DMS79 (cell line): ENCODE data around the gene RPS18.
A peak's percentile ranks its signal among the peaks of the same experiment; 100 is the strongest.

ENCODE experiments used
- DNase-seq: peaks from one replicate; lab custom pipeline; 2025; lab: John Stamatoyannopoulos, UW

Gene RPS18

DNA sequence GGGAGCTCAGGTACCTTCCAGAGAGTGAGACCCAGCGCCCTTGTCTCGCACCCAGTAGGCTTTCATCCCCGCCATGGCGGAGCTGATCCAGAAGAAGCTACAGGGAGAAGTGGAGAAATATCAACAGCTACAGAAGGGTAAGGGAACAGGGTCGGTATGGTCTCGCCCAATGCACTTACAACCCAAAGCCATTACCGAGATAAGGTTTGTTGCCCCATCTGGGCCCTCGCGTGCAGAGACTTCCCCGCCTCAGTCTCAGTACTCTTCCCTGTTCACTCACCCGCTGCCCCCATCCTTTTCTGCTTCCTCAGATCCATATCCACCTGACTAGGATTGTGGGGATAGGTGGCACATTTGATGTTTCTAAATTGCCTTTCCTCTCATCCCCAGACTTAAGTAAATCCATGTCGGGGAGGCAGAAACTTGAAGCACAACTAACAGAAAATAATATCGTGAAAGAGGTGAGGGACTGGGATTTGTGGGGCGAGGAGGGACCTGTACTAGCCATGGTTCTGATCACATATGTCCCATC, 18.0 kb downstream of the RPS18 start:
- no peak for DNase-seq

DNA sequence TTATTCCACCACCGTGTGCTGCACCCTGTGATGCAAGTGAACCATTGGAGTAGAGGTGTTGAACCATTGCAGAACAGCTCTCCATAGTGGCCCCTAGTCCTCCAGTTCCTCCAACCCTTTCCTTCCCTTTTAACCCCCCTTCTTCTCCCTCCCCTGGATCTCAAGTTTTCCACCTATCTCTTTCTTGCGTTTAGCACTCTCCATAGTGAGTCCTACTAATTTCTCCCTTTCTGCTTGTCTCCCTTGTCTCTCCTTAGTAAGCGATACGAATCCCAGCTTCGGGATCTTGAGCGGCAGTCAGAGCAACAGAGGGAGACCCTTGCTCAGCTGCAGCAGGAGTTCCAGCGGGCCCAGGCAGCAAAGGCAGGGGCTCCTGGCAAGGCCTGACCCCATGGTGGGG, 18.6 kb downstream of the RPS18 start:
- DNase-seq = no peak

DNA sequence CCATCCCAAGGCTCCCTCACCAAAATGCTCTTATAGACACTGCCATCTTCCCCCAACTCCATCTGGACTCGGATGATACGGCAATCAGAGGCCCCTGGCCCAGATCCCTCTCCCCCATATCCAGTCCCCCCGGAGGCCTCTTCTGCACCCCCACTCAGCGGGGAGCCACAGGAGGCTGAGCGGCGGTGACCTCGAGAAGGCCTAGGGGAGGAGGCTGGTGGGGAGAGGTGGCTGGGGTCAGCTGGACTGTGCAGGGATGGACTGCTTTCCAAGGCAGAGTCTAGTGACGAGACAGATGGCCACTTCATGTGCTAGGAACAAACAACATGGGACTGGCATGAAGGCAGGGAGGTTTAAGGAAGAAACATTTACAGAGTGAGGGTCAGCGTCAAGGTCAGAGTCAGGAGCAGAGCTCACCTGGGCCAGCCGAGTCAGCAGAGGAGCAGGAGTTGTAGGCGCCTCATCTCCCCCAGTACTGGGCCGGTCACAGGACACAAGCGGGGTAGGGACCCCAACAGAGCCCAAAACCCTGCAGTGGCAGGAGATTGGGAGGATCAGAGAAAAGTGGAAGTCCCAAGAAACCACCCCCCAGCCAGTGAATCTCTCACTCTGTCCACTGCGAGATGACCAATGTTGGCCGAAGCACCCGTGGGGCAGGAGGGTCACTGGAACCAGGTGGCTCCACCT, 21.3 kb downstream of the RPS18 start:
- DNase-seq = no peak

DNA sequence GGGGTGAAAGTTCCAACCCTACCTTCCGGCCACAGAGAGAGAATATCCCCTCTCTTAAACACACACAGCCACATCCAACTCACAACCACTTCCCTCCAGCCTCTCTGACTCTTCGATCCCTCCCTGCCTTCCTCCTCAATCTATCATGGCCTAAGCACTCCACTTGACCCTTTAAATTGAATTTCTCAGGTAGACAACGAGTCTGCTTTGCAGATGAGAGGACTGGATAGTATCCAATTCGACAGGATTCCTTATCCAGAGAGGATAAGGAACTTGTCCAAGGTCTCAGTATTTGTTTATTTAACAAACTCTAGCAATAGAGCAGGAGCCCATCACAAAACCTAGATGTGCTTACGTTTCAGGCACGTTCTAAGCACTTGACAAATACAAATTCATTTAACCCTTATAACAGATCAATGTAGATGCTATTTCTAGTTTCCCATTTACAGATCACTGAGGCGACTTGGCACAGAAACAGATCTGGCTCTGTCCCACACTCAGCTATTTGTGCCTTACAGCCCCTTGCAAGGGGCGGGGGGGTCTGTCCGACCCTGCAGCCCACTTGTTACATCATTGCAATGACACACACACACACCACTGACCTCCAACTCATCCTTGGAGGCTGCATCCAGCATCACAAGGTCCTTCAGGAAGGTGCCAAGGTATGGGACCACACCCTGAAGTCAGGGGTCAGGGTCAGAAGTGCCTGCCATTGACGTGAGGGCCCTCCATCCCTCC, 22.4 kb downstream of the RPS18 start:
- DNase-seq = no peak

DNA sequence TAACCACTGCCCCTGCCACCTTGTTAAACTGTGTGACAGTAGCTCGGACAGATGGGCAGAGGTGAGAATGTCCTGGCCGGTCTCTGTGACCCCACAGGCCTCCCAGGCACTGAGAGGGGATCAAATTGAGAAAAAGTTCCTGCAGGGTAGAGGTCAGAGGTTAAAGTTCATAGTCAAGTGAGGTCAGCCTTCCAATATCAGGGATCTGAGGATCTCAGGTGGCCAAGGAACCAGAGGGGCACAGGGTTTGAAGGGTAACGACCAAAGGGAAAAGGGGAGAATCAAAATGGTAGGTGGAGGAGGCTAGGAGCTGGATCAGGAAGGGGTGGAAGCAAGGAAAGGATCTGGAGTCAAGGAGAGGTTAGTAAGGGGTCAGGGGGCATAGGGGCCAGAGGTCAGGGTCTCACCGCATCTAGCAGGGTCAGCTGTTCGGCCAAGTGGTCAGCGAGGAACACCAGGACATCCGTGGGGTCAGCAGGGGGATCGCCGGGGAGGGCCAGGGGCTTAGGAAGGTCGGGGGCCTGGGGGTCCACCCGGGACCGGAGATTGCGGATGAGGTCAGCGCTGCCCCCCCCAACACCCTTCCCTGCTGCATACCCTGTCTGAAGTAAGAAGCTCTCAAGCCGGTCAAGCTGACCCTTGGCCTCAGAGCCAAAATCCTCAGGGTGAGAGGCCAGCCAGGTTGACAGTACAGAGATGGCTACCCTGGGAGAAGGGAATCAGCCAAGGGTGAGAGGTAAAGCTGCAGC, 23.9 kb downstream of the RPS18 start:
- no peak for DNase-seq

DNA sequence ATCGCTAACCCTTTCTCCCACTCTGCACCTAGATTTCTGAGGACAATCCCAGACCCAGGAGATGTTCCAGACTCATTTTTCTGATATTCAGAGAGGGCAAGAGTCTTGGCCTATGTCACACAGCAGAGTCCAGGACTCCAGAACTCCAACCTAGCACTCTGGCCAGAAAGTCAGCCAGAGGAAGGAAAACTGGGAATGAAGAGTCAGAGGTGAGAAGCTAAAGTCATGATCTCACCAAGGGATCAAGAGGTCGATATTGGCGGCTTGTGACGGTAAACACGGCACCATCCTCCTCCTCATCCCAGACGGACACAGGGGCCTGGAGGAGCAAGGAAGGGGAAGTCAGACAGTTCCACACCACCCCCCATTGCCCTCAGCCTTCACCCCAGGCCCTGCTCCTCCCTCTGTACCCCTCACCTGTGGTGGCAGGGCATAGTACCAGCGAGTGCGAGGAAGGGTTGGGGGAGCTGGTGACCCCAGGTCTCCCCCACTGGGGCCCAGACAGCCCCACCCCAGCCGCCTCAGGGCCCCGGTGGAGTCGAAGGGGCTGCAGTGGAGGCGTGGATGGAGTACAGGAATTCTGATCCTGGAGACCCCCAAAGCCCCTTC, 25.0 kb downstream of the RPS18 start:
- no peak for DNase-seq

DNA sequence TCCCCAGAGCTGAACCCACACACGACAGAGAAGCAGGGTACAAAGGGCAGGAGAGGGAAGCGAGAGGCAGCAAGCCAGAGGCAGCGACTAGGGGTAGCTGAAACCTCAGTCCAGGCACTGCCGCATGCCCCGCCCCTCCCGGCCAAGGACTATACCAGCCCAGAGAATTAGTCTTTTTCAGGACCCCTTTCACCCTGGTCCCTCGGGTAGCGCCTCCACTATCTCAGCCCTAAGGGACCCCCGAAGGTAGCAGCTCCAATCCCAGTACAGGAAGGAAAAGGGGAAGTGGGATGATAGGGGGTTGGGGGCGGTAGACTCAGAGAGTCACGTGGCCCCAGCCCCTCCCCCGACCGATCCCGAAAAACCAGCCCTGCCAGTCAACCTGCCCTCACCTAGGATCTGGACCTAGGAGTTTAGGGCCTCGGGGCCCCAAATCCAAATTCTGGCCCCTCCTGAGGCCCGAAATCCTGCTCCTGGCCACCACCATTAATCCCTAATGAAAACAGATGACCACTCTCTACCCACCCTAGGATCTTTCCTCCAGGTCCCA, 25.6 kb downstream of the RPS18 start:
- no peak for DNase-seq

DNA sequence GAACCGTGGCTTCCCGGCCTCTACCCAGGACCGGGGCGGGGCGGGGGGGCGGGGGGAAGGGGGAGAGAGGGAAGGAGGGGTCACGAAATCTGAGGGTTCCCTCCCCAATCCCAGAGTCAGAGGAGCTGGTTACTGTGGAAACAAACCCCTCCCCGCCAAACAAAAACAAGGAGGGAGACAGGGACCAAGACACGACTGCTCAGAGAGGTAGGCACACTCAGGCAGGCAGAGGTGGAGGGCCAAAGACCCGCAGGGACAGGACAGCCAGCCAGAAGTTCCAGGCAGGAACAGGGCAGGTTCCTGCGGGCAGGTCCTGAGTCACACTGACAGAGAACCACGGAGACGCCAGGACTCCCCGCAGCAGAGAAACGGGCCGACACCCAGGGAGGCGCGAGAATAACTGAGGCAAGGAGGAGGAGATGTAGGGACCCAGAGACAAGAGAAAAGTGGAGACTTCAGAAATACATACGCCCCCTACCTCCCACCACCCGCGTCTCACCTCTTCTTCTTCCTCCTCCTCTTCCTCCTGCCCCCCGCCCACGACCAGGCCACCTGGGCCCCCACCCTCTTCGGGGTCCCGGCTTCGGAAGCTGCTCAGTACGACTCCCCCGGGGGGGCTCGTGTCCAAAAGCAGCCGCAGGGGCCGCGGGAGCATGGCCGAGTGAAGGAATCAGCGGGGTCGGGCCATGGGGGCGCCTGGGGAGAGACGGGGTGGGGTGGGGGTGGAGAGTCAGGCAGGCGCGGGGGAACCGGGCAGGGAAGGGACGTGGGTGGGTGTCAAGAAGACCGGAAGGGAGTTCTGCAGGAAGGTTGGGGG, 26.3 kb downstream of the RPS18 start:
- DNase-seq = no peak

DNA sequence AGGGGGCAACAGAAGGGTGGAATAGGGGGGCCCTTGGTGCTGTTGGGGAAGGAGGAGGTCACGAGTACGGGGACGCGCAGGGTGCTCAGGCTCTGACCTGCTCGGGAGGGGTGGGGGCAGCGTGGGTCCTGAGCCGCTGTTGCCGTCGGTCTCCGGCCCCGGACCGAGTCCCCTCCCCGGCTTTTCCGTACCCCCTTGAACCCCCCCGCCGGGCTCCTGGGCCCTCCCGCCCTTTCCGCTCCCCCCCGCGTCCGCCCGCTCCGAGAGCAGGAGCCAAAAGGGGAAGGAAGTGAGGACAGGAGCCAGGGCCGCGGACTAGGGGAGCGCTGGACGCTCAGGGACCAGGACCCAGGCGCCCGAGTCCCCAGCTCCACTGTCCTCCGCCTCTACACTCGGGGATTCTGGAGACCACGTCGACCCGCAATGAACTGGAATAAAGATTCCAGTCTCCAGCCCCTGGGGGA, 26.9 kb downstream of the RPS18 start, which contains the start of gene RGL2:
Gene RGL2, minus strand, starts transcription at position 170 of the 464 bp plus-strand sequence. CDS start 332 bp downstream, outside the sequence.
- no peak for DNase-seq

DNA sequence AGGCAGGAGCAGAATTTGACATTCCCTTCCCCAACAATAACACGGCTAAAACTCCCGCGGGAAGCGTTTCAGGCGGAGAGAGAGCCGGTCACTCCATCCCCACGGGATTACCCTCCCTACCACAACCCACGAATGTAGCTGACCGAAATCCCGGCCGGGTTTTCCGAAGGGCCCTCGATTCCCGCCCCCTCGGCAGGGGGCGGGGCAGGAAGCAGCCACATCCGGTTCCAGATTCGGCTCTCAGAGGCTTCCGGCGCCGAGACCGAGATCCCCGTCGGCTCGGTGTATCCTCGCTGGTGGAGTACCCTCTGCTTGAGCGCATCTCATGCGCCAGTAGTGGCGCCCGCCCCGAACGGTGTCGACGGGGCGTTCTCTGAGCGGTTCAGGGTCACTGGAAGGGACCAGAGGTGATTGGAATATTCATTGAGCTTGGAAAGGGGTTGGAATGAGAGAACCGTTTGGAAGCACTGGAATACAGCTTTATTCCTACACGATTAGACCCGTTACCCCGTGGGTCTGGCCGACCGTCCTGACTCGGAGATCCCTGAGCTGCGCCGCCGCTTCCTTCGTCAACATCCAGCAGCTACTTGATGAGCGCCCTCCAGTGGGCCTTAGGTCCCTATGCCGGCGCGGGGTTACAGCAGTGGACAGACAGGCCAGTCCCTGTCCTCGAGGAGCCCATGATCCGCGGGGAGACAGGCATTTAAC, 27.5 kb downstream of the RPS18 start:
- DNase-seq = peak; percentile 81

DNA sequence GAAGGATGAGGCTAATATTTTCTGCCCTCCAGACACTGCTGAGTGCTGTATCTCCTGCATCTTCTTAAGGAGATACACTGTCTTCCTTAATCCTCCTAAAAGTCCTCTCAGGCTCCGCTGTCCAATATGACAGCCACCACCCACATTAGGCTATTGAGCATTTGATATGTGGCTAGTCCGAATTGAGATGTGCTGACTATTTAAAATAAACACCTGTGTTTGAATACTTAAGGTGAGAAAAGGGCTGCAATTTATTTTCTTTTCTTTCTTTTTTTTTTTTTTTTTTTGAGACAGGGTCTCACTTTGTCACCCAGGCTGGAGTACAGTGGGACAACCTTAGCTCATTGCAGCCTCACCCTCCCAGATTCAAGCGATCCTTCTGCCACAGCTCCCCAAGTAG, 30.0 kb downstream of the RPS18 start:
- no peak for DNase-seq

DNA sequence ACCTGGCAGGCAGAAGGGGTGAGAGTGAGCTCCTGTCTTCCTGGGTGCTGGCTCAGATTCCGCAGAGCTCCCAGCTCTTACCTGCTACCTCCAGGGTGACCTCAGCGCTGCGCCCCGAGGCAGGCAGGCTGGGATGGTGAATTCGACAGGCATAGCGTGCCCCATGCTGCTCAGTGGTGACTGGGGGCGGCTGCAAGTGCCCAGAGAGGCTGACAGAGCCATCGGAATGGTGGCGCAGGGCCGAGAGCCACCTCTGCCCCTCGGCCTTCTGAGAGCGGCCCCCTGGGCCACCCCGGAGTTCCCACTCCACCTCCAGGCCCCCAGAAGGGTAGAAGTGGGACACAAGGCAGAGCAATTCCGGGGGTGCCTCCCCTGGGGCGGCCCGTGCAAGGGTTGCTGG, 32.3 kb downstream of the RPS18 start:
- DNase-seq = no peak

DNA sequence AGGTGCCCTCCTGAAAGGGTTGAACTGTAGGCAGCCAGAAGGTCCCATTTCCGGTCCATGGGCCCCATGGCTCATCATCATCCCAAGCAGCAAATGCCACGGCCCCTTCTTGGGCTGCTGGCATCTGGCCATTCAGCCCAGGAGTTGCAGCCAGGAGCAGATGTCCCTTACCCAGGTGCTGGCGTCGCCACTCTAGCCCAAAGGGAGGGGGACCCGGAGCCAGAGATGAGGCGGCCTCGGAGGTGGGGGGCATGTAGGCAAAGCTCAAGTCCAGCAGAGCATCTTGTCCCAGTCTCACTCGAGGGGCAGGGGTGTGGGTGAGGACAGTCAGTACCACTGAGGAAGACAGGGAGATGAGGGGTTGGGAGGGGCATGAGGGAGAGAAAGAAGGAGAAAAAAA, 33.2 kb downstream of the RPS18 start:
- DNase-seq = no peak

DNA sequence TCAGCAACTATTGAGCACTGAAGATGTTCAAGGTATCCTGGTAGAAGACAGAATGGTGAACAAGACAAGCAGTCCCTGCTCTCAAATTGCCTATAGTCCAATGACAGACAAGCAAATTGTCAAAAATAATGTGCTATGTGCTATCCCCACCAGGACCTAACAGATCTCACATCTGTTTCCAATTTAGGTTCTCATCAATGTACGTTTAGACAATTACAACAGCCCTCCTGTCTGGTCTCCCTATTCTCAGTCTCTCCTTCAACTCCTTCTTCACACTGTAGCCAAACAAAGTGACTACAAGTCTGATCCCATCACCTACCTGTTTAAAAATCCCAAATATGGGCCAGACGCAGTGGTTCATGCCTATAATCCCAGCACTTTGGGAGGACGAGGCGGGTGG, 34.5 kb downstream of the RPS18 start:
- DNase-seq = no peak

DNA sequence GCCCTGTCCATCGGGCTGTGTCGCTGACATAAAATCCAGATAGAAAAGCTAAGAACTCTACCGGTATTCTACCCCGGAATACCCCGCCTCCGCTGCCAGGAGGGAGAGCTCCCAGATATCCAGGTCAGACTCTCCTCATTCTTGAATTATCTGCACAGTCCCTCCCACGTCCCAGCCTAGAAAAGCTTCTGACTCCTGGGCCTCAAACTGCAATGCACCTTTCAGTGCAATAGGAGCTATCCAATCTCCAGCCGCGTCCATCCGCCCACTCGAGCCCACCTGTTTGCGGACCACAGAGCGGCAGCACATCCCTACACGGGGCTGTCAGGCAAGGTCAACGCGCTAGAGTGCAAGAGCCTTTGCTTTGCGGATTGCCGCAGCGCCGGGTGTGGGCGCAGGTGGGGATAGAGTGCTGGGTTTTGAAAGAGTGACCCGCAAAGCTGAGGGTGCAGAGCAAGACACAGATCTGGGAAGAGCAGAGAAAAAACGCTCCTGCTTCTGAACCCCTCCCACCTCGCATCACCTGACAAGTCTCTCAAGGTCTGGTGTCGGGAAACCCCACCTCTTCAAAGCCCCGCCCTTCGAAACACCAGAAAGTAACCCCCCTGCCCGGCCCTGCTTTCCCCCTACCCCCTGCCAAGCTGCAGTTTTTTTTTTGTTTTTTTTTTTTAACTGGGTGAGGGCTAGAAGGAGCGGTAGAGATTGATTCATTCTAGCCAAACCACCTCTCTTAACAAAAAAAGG, 40.7 kb downstream of the RPS18 start:
- peak; percentile 82 for DNase-seq

DNA sequence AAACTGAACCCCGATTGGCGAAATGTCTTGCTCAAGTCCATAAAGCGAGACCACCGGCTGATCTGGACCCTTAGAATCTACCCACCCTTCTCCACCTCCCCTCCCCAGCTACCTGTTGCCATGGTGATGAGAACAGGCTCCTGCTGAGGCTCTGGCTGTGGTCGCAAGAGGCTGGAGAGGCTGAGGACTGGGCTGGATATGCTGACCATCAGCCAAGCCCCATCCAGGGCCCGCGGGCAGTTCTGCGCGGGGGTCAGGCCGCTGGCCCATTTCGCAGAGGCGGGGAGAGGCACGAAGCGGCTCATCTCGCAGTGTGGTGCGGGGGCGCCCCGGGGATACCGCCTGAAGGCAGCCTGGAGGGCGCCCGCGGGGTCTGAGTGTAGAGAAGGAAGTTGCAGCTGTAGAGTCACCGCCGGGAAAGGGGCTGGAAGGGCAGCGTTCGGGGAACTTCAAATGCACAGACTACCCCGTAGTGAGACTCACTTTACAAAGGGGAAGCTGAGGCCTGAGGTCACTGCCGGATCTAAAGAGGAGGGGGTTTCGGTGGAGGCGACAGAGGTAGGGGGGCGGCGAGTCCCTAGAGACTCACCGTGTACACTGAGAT, 41.3 kb downstream of the RPS18 start:
- DNase-seq = peak; percentile 43

DNA sequence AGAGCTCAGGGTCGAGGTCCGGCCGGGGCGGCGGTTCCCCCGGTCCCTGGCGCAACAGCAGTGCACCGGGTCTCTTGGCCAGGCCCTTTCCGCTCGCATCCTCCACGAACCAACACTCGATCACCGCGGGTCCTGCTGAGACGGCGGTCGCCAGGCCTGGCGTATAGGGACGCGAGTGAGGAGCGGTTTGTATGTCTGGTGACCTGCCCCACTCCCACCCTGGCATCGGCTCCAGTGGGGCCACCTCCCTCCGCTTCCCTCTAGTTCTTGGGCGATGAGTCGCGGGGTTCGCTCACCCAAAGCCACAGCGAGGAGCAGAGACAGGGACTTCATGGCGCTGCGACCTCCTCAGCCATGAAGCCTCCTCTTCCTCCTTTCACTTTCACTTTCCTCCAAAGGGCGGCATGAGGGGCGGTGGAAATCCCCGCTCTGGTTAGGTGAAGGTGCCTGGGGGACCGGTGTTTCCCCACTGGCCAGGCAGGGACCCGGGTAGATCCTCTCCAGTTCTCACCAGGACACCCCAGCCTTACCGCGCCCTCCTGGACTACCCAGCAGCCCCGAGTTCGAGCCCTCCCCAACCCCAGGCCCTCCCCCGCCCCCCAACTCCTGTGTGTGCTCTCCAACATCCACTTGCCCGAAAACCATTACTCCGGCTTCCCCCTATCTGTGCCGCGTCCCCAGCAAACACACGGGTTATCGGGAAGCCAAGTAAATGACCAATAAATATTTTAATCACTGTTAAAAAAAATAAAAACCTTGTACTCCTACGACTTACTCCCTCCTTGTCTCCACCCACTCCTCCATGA, 42.0 kb downstream of the RPS18 start, which contains the start of gene TAPBP:
Gene TAPBP, minus strand, starts transcription at position 370 of the 806 bp plus-strand sequence. Its CDS starts 37 bp downstream, at position 333.
- DNase-seq = peak; percentile 39

DNA sequence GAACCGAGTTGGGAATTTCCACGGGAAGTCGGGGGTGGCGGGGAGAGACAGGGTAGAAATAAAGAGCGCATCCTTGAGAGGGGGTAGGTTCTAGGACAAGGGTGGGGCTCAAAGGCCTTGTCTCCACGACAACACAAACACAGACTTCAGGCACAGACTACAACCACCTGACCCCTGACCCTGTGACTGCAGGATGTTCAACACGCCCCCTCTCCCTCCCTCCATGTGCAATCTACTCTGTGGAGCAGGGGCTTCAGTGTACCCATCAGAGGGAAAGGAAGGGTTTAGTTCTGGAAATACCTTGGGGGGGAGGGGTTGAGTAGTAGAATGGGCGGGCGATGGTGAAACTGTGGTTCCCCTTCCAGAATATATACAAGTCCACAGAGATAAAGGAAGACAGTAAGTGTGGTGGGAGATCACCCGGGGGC, 42.7 kb downstream of the RPS18 start:
- peak; percentile 26 for DNase-seq
